Astrocyte (in vitro differentiated cells and primary cell): ENCODE results near the gene MTMR4.

ENCODE experiments used
- CTCF ChIP-seq: IDR thresholded peaks from 2 replicates; pipeline ENCODE4 v1.5.1; 2011; ENCODE audit warnings: low read depth, mild to moderate bottlenecking, inconsistent platforms, low read length, moderate library complexity; ENCODE audit not compliant: insufficient read depth
- EZH2 ChIP-seq: IDR thresholded peaks from 2 replicates; pipeline ENCODE4 v1.6.1; 2012; ENCODE audit warnings: mild to moderate bottlenecking, low read length, inconsistent platforms; ENCODE audit not compliant: insufficient read depth

GRCh38 chr17:58557981-58558380 is 43.5 kb upstream of the MTMR4 start:
- TF ChIP-seq CTCF (no peak), EZH2 (no peak)
